Measurements from ENCODE around the gene WFIKKN1. TPM values are rescaled to one million over a fixed set of nuclear protein-coding genes. Genes with fewer than 3 reads are reported as not detected.

Gene WFIKKN1
- total RNA-seq, 2 experiments from 2014 or later: 0.47 to 1.2 TPM

- no TSS peak for BruUV-seq (replicated peaks)
Measured at GRCh38 chr16:680967-681745, 50.4 kb downstream of the WFIKKN1 start.

GRCh38 chr16:681746-682427 lies 51.1 kb downstream of the WFIKKN1 start:
- peaks cover 42% of the 10 kb centered on the region for H3K36me3 ChIP-seq (ENCODE audit: insufficient read depth, low read length)
- no peak overlapping the region for H2AFZ ChIP-seq (ENCODE audit: low read length)
- H3K79me2 ChIP-seq (ENCODE audit: insufficient read depth, low read depth, low read length): peaks cover 25% of the 10 kb centered on the region; the same call in 1 of the 2 replicates
- DNase-seq (ENCODE audit: low spot score): no peak
- ChIA-PET POLR2A (no interaction called here), CTCF (ENCODE audit: unreplicated experiment) (interaction anchor here (0.6 kb wide), 1 partner anchor 93 kb away, joined by 3 read pairs; no protein-coding TSS in a partner anchor)
- H3K4me3 ChIP-seq (ENCODE audit: low read depth, low read length, poor library complexity, severe bottlenecking): peak overlapping the region; percentile 82
- BruUV-seq (replicated peaks): TSS peak; percentile 95
- TF ChIP-seq CTCF (conservative IDR thresholded peaks at IDR 0.05; ENCODE audit: low read length): no peak
- TF ChIP-seq EZH2phosphoT487 (IDR thresholded peaks at IDR 0.05; ENCODE audit: borderline replicate concordance, low read depth, low read length): no peak
- peaks cover 5% of the 10 kb centered on the region; the same call in 1 of the 2 replicates for H4K20me1 ChIP-seq (ENCODE audit: insufficient read depth, low read length)
- H3K27ac ChIP-seq (ENCODE audit: low read depth, low read length, poor library complexity, severe bottlenecking): no peak overlapping the region
- H3K4me2 ChIP-seq (ENCODE audit: low read length): peak overlapping the region; percentile 88
- no peaks in the 10 kb centered on the region for H3K9me2 ChIP-seq (ENCODE audit: insufficient read depth, low read length)
- intact Hi-C loops (cut with micrococcal nuclease; ENCODE audit: unreplicated experiment): loop anchor here (5.0 kb wide), 1 partner anchor 40 kb away; the partner anchor contains the start of gene ANTKMT
- H3K4me1 ChIP-seq (ENCODE audit: insufficient read depth, low read length, poor library complexity, severe bottlenecking): peaks cover 40% of the 10 kb centered on the region
- no peaks in the 10 kb centered on the region for H3K9me3 ChIP-seq (ENCODE audit: low read length)

More at GRCh38 chr16:680967-681745, 50.4 kb downstream of the WFIKKN1 start:
- Histone ChIP-seq H2AFZ (ENCODE audit: low read length) (no peak overlapping the region), H3K9me3 (ENCODE audit: low read length) (no peaks in the 10 kb centered on the region), H3K27ac (ENCODE audit: low read depth, low read length, poor library complexity, severe bottlenecking) (peak overlapping the region; percentile 63), H3K36me3 (ENCODE audit: insufficient read depth, low read length) (peaks cover 35% of the 10 kb centered on the region), H4K20me1 (ENCODE audit: insufficient read depth, low read length) (peaks cover 5% of the 10 kb centered on the region; the same call in 1 of the 2 replicates), H3K4me1 (ENCODE audit: insufficient read depth, low read length, poor library complexity, severe bottlenecking) (peaks cover 40% of the 10 kb centered on the region), H3K79me2 (ENCODE audit: insufficient read depth, low read depth, low read length) (peaks cover 25% of the 10 kb centered on the region; the same call in 1 of the 2 replicates), H3K9me2 (ENCODE audit: insufficient read depth, low read length) (no peaks in the 10 kb centered on the region), H3K4me2 (ENCODE audit: low read length) (peak overlapping the region; percentile 88), H3K4me3 (ENCODE audit: low read depth, low read length, poor library complexity, severe bottlenecking) (peak overlapping the region; percentile 82)
- ChIA-PET CTCF (ENCODE audit: unreplicated experiment) (interaction anchor here (0.6 to 1.0 kb wide), 2 partner anchors 9 to 92 kb away, joined by 3 to 4 read pairs; partner anchors contain the start of gene WDR24), POLR2A (no interaction called here)
- intact Hi-C loops (cut with micrococcal nuclease; ENCODE audit: unreplicated experiment): loop anchor here (5.0 kb wide), 1 partner anchor 41 kb away; the partner anchor contains the start of gene ANTKMT
- peak; percentile 47; the same call in 1 of the 2 replicates for TF ChIP-seq CTCF (conservative IDR thresholded peaks at IDR 0.05; ENCODE audit: low read length)
- TF ChIP-seq EZH2phosphoT487 (IDR thresholded peaks at IDR 0.05; ENCODE audit: borderline replicate concordance, low read depth, low read length): no peak
- peak; percentile 58 for DNase-seq (ENCODE audit: low spot score)
